ENCODE data around the gene TMIGD3.
"Not testable (repeated sequence)": the region's sequence is repeated elsewhere in the genome, so short reads cannot be mapped to it uniquely, and the experiment has no call there.

DNA sequence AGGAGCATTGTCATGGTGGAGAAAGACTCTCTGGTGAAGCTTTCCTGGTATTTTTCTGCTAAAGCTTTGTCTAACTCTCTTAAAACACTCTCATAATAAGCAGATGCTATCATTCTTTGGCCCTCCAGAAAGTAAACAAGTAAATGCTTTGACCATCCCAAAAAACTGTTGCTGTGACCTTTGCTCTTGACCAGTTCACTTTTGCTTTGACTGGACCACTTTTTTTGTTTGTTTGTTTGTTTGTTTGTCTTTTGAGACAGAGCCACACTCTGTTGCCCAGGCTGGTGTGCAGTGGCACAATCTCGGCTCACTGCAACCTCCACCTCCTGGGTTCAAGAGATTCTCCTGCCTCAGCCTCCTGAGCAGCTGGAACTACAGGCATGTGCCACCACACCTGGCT is 44.4 kb upstream of the TMIGD3 start:
- TF ChIP-seq, protein P1, sequence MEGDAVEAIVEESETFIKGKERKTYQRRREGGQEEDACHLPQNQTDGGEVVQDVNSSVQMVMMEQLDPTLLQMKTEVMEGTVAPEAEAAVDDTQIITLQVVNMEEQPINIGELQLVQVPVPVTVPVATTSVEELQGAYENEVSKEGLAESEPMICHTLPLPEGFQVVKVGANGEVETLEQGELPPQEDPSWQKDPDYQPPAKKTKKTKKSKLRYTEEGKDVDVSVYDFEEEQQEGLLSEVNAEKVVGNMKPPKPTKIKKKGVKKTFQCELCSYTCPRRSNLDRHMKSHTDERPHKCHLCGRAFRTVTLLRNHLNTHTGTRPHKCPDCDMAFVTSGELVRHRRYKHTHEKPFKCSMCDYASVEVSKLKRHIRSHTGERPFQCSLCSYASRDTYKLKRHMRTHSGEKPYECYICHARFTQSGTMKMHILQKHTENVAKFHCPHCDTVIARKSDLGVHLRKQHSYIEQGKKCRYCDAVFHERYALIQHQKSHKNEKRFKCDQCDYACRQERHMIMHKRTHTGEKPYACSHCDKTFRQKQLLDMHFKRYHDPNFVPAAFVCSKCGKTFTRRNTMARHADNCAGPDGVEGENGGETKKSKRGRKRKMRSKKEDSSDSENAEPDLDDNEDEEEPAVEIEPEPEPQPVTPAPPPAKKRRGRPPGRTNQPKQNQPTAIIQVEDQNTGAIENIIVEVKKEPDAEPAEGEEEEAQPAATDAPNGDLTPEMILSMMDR (IDR thresholded peaks at IDR 0.05; ENCODE audit: low read depth, low read length), result not testable (repeated sequence)
- TF ChIP-seq POLR2A (IDR thresholded peaks at IDR 0.05; ENCODE audit: extremely low read depth, insufficient read length); MYC (IDR thresholded peaks at IDR 0.05; ENCODE audit: low read depth, low read length): not testable (repeated sequence)

Data from NB4 (cell line).